Vagina (tissue), 2 donors: ENCODE measurements around the gene AKAP13. TPM values are rescaled to one million over a fixed set of nuclear protein-coding genes. Genes with fewer than 3 reads are reported as not detected.

ENCODE experiments used
- DNase-seq, 2 donors: peaks; one replicate each; pipeline ENCODE4 v3.0.0-alpha.2; 2017; ENCODE audit errors: extremely low spot score in 2 of 2
- H3K27ac ChIP-seq: fragments of 200-600 bp; sonication (generic); one replicate; pipeline ENCODE4 v1.5.1; 2019
- H3K27me3 ChIP-seq: fragments of 200-600 bp; sonication (generic); one replicate; pipeline ENCODE4 v1.5.1; 2019
- H3K36me3 ChIP-seq, 2 donors: fragments of 200-600 bp; sonication (generic); one replicate each; pipeline ENCODE4 v1.5.1; 2017 to 2019
- H3K4me1 ChIP-seq: fragments of 200-600 bp; sonication (generic); one replicate; pipeline ENCODE4 v1.5.1; 2019
- H3K4me3 ChIP-seq, 2 donors: fragments of 200-600 bp; sonication (generic); 1 replicate in 1 of 2; 2 replicates in 1 of 2; pipeline ENCODE4 v1.5.1; 2016 to 2019
- H3K9me3 ChIP-seq: fragments of 200-600 bp; sonication (generic); one replicate; pipeline ENCODE4 v1.5.1; 2019
- POLR2A ChIP-seq, 2 donors: fragments of 450-650 bp; IDR thresholded peaks; one replicate each; pipeline ENCODE4 v1.6.1; 2017; ENCODE audit warnings: antibody characterized with exemption in 2 of 2, mild to moderate bottlenecking in 2 of 2, moderate library complexity in 2 of 2
- POLR2AphosphoS5 ChIP-seq, 2 donors: sonication (generic); formaldehyde crosslinking; IDR thresholded peaks; one replicate each; pipeline ENCODE4 v1.9.0; 2017; ENCODE audit warnings: antibody characterized with exemption in 2 of 2, mild to moderate bottlenecking in 2 of 2, low read depth in 1 of 2; ENCODE audit not compliant: insufficient read depth in 1 of 2
- intact Hi-C: fragments of 100-400 bp; cut with DNase I; formaldehyde crosslinking; loops from one replicate; pipeline ENCODE4 v1.15.1; 2023
- total RNA-seq: library from RNA; depleted of rRNA; stranded (reverse); fragments of >200 nt; gene quantifications from one replicate; pipeline ENCODE4 v1.2.3, GENCODE V29; 2016
- TF ChIP-seq, protein P1 (sequence below), 3 experiments: fragments of 450-650 bp in 2 of 3; fragments of 200-600 bp in 1 of 3; sonication (generic) in 1 of 3; IDR thresholded peaks; one replicate each; pipeline ENCODE4 v1.5.1; 2017 to 2019; ENCODE audit warnings: antibody characterized with exemption in 3 of 3, mild to moderate bottlenecking in 2 of 3, moderate library complexity in 2 of 3

AKAP13 gene
- total RNA-seq, 1 donor from 2014 or later: 177 TPM

DNA sequence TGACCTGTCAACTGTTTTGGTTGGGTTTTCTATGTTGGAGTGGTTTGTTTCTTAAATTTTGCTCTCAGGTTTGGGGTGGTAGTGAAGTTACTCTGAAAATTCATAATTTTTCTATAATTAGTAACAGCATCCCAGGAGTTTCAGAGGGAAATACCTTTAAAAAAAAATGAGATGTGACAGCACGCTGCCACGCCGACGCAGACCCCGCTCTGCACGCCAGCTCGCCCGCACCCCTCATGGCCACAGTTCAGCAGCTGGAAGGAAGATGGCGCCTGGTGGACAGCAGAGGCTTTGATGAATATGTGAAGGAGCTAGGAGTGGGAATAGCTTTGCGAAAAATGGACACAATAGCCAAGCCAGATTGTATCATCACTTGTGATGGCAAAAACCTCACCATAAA lies 34.6 kb downstream of the AKAP13 start:
- intact Hi-C loops: no loop called here
- TF ChIP-seq, protein P1, sequence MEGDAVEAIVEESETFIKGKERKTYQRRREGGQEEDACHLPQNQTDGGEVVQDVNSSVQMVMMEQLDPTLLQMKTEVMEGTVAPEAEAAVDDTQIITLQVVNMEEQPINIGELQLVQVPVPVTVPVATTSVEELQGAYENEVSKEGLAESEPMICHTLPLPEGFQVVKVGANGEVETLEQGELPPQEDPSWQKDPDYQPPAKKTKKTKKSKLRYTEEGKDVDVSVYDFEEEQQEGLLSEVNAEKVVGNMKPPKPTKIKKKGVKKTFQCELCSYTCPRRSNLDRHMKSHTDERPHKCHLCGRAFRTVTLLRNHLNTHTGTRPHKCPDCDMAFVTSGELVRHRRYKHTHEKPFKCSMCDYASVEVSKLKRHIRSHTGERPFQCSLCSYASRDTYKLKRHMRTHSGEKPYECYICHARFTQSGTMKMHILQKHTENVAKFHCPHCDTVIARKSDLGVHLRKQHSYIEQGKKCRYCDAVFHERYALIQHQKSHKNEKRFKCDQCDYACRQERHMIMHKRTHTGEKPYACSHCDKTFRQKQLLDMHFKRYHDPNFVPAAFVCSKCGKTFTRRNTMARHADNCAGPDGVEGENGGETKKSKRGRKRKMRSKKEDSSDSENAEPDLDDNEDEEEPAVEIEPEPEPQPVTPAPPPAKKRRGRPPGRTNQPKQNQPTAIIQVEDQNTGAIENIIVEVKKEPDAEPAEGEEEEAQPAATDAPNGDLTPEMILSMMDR (IDR thresholded peaks at IDR 0.05): no peak
- TF ChIP-seq POLR2A (IDR thresholded peaks at IDR 0.05) (no peak), POLR2AphosphoS5 (IDR thresholded peaks at IDR 0.05; ENCODE audit: insufficient read depth in 1 of 2, low read depth in 1 of 2) (no peak)
- Histone ChIP-seq H3K27ac (no peak overlapping the region), H3K9me3 (no peaks in the 10 kb centered on the region), H3K36me3 (no peaks in the 10 kb centered on the region), H3K4me3 (no peak overlapping the region), H3K4me1 (peaks cover 51% of the 10 kb centered on the region), H3K27me3 (no peaks in the 10 kb centered on the region)
- DNase-seq: no peak

DNA sequence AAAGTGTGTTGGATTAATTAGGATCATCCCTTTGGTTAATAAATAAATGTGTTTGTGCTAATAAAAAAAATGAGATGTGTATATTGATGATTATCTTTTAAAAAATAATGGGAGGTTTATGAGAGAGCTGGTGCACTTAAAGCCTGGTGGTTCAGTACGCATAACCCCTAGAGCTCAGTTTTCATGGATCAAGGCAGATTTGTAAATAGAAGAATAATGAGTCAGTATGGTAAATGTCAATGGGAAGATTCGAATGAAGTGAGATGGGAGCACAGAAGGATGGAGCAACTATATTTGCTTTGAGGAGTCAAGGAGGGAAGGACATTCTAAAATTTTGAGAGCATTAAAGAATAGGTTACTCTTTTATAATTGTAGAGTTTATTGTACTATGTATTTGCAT lies 35.4 kb downstream of the AKAP13 start:
- H3K27ac ChIP-seq: no peak overlapping the region
- H3K4me1 ChIP-seq: peaks cover 52% of the 10 kb centered on the region
- intact Hi-C loops: no loop called here
- no peaks in the 10 kb centered on the region for H3K9me3 ChIP-seq
- no peak overlapping the region for H3K4me3 ChIP-seq
- TF ChIP-seq POLR2A (IDR thresholded peaks at IDR 0.05) (no peak), POLR2AphosphoS5 (IDR thresholded peaks at IDR 0.05; ENCODE audit: insufficient read depth in 1 of 2, low read depth in 1 of 2) (no peak)
- TF ChIP-seq, protein P1 (IDR thresholded peaks at IDR 0.05): no peak
- no peak for DNase-seq
- no peaks in the 10 kb centered on the region for H3K27me3 ChIP-seq
- no peaks in the 10 kb centered on the region for H3K36me3 ChIP-seq

DNA sequence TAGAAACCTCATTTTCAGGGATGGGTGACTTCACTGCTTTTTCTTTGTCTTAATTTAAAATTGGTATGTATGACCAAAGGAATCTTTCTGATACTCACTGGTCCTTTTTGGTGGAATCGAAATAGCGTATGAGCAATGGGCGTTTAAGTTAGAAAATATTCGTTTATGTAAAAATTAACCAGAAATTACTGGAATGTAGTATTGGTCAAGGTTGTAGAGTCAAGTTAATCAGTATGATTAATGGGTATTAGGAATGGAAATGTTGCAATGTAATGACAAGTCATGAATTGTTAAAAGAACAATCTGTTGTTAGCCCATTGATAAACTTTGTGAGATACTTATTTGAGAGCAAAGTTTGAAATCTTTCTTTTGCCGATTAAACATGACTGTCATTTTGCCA lies 36.9 kb downstream of the AKAP13 start:
- no peak for DNase-seq
- H3K27ac ChIP-seq: no peak overlapping the region
- TF ChIP-seq POLR2A (IDR thresholded peaks at IDR 0.05) (no peak), POLR2AphosphoS5 (IDR thresholded peaks at IDR 0.05; ENCODE audit: insufficient read depth in 1 of 2, low read depth in 1 of 2) (no peak)
- TF ChIP-seq, protein P1 (IDR thresholded peaks at IDR 0.05): no peak
- H3K27me3 ChIP-seq: no peaks in the 10 kb centered on the region
- intact Hi-C loops: no loop called here
- no peak overlapping the region for H3K4me3 ChIP-seq
- no peaks in the 10 kb centered on the region for H3K36me3 ChIP-seq
- no peaks in the 10 kb centered on the region for H3K9me3 ChIP-seq
- H3K4me1 ChIP-seq: peaks cover 48% of the 10 kb centered on the region

DNA sequence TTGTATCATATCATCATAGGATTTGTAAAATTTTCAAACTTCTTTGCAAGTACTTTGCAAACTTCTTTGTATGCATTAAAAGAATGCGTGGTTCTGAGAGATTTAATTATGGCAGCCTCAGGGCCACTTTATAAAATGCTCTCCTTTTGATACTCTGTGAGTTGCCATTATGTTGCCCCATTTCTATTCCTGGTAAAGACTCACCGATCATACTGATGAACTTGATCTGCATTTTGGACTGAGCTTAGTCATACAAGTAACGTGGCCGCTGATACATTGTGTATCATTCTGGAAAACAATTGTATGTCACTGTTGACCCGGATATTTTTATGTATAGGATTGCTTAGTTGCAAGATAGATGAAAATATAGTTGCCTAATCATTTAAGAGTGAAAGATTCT lies 38.8 kb downstream of the AKAP13 start:
- Histone ChIP-seq H3K27ac (no peak overlapping the region), H3K27me3 (no peaks in the 10 kb centered on the region), H3K36me3 (no peaks in the 10 kb centered on the region), H3K9me3 (no peaks in the 10 kb centered on the region), H3K4me3 (no peak overlapping the region), H3K4me1 (peaks cover 43% of the 10 kb centered on the region)
- no peak for TF ChIP-seq POLR2A (IDR thresholded peaks at IDR 0.05)
- peak in 1 of 2 donors; percentile 17 for TF ChIP-seq POLR2AphosphoS5 (IDR thresholded peaks at IDR 0.05; ENCODE audit: insufficient read depth in 1 of 2, low read depth in 1 of 2)
- intact Hi-C loops: no loop called here
- no peak for DNase-seq

DNA sequence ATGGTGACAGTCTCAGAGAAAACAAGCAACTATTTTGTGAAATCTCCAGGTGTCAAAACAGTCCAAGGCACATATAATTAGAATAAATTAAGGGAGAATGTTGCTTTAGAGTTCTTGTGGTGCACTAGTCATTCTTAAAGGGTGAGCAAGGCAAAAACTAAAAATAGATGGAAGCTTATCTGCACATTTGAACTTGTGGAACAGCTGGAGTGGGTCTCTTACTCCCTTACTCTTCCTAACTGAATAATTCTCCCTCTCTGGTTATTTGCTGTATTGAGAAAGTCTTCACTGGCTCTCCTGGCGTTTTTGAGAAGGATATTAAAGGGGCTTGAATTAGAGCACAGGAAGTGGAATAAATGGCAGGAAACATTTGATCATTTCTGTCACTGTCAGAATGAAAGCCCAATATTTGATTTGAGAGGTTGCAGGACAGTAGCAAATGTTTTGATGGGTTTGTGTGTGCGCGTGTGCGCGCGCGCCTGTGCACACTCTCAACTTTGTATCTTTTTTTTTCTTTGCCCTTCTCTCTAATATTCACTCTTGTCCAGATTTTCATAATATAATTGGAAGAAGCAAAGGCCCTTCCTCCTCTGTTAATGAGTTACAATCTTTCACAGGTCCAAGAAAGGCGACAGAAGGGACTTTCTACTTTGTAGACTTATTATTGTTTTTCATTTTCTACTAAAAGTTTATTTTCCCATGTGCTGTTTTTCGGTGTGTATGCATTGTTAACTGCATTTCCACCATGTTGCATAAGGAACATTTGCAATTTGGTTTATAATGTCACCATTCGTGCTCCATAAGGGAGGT lies 40.9 kb downstream of the AKAP13 start:
- H3K9me3 ChIP-seq: no peaks in the 10 kb centered on the region
- DNase-seq: no peak
- H3K36me3 ChIP-seq: no peaks in the 10 kb centered on the region
- intact Hi-C loops: no loop called here
- no peak for TF ChIP-seq POLR2A (IDR thresholded peaks at IDR 0.05)
- TF ChIP-seq, protein P1 (IDR thresholded peaks at IDR 0.05): no peak
- no peak for TF ChIP-seq POLR2AphosphoS5 (IDR thresholded peaks at IDR 0.05; ENCODE audit: insufficient read depth in 1 of 2, low read depth in 1 of 2)
- H3K4me1 ChIP-seq: peaks cover 37% of the 10 kb centered on the region
- H3K27me3 ChIP-seq: no peaks in the 10 kb centered on the region
- H3K27ac ChIP-seq: no peak overlapping the region
- no peak overlapping the region for H3K4me3 ChIP-seq
